Measurements from ENCODE around the gene COMMD2.

The COMMD2 gene

DNA sequence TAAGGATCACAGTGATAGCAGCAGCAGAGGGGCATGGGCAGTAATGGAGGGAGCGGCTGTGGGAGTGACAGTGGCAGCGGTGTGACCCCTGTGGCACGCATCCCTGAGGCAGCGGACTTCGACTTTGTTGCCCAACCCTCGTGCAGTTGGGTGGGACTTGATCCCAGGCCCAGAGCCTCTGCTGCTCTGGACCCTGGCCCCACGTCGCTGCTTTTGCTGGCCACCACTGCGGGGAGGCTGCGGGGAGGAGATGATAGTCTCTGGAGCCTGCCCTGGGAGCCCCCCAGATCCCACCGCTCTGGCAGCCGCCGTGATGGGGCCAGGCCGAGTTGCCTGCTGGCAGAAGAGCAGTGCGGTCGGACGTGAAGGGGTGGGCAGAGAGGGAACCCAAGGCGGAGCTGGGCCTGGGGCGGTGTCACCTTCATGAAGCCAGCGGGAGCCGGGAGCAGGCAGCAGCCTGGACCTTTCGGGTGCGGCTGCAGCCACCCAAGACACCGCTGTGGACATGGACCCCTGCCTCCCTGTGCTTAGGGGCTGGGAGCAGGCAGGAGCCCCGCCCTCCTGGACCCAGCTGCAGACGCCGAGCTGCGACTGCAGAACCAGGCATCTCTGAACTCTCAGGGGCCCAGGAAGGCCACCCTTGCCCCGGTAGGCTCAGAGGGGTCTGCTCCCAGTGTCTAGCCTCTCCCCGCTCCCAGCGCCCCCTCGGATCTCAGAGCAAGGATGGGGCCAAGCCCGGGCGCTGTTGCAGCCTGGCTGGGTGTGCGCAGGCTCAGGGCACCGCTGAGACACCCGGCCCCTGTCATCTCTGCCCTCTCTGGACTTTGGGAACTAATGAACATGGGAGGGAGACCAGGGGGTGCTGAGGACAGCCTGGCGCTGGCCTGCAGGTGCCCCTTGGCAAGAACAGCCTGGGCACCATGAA, 38.3 kb downstream of the COMMD2 start:
- TF ChIP-seq, protein P1, sequence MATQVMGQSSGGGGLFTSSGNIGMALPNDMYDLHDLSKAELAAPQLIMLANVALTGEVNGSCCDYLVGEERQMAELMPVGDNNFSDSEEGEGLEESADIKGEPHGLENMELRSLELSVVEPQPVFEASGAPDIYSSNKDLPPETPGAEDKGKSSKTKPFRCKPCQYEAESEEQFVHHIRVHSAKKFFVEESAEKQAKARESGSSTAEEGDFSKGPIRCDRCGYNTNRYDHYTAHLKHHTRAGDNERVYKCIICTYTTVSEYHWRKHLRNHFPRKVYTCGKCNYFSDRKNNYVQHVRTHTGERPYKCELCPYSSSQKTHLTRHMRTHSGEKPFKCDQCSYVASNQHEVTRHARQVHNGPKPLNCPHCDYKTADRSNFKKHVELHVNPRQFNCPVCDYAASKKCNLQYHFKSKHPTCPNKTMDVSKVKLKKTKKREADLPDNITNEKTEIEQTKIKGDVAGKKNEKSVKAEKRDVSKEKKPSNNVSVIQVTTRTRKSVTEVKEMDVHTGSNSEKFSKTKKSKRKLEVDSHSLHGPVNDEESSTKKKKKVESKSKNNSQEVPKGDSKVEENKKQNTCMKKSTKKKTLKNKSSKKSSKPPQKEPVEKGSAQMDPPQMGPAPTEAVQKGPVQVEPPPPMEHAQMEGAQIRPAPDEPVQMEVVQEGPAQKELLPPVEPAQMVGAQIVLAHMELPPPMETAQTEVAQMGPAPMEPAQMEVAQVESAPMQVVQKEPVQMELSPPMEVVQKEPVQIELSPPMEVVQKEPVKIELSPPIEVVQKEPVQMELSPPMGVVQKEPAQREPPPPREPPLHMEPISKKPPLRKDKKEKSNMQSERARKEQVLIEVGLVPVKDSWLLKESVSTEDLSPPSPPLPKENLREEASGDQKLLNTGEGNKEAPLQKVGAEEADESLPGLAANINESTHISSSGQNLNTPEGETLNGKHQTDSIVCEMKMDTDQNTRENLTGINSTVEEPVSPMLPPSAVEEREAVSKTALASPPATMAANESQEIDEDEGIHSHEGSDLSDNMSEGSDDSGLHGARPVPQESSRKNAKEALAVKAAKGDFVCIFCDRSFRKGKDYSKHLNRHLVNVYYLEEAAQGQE (IDR thresholded peaks at IDR 0.05; ENCODE audit: insufficient read depth in 1 of 2, low read depth in 2 of 2, low read length in 2 of 2) = no peak
- no peak for TF ChIP-seq FOXP2 (optimal IDR thresholded peaks at IDR 0.05; ENCODE audit: borderline replicate concordance, extremely low read depth, extremely low read length, insufficient read depth)
- no peak for TF ChIP-seq SIN3A (IDR thresholded peaks at IDR 0.05; ENCODE audit: borderline replicate concordance, insufficient read depth, low read length)
- TF ChIP-seq TAF1 (IDR thresholded peaks at IDR 0.05; ENCODE audit: borderline replicate concordance, insufficient read depth, low read length) = no peak
- no peak for TF ChIP-seq POLR2AphosphoS5 (IDR thresholded peaks at IDR 0.05; ENCODE audit: low read depth, low read length)

DNA sequence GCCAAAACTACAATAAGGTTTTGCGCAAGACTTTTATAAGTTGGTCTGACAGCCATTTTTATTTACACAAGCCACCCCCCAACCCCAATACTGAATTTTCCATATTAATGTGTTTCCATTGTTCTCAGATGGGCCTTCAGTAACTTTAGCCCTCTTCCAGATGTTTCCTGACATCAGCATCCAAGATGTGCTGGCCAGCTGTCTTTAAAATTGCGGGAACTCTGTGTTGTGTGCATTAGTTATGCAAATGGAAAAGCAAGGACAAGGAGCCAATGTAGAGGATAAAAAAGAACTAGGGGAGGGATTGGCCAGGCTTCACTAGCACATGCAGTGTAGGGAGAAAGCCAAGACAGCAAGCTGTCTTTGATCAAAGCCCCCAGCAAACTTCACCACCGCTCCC, 45.4 kb downstream of the COMMD2 start:
- TF ChIP-seq, protein P1 (IDR thresholded peaks at IDR 0.05; ENCODE audit: insufficient read depth in 1 of 2, low read depth in 2 of 2, low read length in 2 of 2) = no peak

DNA sequence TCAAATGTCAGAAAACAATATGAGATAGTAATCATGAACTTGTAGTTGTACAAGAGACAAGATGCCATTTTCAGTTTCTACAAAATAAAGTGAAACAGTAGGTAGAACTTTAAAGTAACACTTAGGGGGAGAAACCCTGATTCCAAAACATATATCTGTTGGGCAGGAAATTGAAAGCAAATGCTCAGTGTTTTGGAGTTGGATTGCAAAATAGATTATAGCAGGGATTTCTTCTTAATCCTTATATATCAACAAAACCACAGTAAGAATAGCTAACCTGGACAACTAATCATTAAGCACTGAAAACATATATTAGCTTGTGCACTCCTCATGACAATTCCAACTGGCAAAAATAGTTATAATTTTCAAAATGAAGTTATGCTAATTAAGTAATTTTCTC, 46.9 kb downstream of the COMMD2 start:
- TF ChIP-seq SIN3A (IDR thresholded peaks at IDR 0.05; ENCODE audit: borderline replicate concordance, insufficient read depth, low read length) = no peak
- TF ChIP-seq, protein P1 (IDR thresholded peaks at IDR 0.05; ENCODE audit: insufficient read depth in 1 of 2, low read depth in 2 of 2, low read length in 2 of 2) = no peak
- TF ChIP-seq POLR2AphosphoS5 (IDR thresholded peaks at IDR 0.05; ENCODE audit: low read depth, low read length) = no peak
- no peak for TF ChIP-seq TAF1 (IDR thresholded peaks at IDR 0.05; ENCODE audit: borderline replicate concordance, insufficient read depth, low read length)
- TF ChIP-seq FOXP2 (optimal IDR thresholded peaks at IDR 0.05; ENCODE audit: borderline replicate concordance, extremely low read depth, extremely low read length, insufficient read depth) = no peak

DNA sequence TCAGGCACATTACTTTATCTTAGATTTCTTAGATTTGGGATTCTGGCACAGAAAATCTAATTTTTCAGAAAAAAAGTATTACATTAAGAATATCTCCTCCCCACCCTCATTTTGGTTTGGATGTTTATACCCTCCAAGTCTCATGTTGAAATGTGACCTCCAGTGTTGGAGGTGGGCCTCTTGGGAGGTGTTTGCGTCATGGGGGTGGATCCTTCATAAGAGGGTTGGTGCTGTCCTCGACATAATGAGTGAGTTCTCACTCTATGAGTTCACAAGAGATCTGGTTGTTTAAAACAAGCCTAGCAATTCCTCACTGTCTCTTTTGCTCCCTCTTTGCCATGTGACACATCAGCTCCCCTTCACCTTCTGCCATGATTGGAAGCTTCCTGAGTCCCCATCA, 48.8 kb downstream of the COMMD2 start:
- TF ChIP-seq TAF1 (IDR thresholded peaks at IDR 0.05; ENCODE audit: borderline replicate concordance, insufficient read depth, low read length) (no peak), FOXP2 (optimal IDR thresholded peaks at IDR 0.05; ENCODE audit: borderline replicate concordance, extremely low read depth, extremely low read length, insufficient read depth) (no peak), SIN3A (IDR thresholded peaks at IDR 0.05; ENCODE audit: borderline replicate concordance, insufficient read depth, low read length) (no peak), POLR2AphosphoS5 (IDR thresholded peaks at IDR 0.05; ENCODE audit: low read depth, low read length) (no peak)
- TF ChIP-seq, protein P1 (IDR thresholded peaks at IDR 0.05; ENCODE audit: insufficient read depth in 1 of 2, low read depth in 2 of 2, low read length in 2 of 2) = no peak

Measured in PFSK-1 (cell line).